ENCODE results near the gene EPS8L3.

- TF ChIP-seq EZH2 (IDR thresholded peaks at IDR 0.05; ENCODE audit: low read length) = no peak
- no peak for TF ChIP-seq CTCF (optimal IDR thresholded peaks at IDR 0.05 in 1 of 3, IDR thresholded peaks at IDR 0.05 in 1 of 3, conservative IDR thresholded peaks at IDR 0.05 in 1 of 3; ENCODE audit: extremely low read depth in 1 of 3, insufficient read depth in 2 of 3, low read length in 3 of 3)
These were observed 41.8 kb downstream of the EPS8L3 start for GRCh38 chr1:109721971-109722370.

Measured in keratinocyte (primary cell).